ENCODE data around the gene CUX1.
A peak's percentile ranks its signal among the peaks of the same experiment; 100 is the strongest.
"Not testable (repeated sequence)": the region's sequence is repeated elsewhere in the genome, so short reads cannot be mapped to it uniquely, and the experiment has no call there.

CUX1 gene

GRCh38 chr7:101870361-101871062 is 53.1 kb downstream of the CUX1 start:
- peak; percentile 31 for DNase-seq

GRCh38 chr7:101871351-101871750 is 53.9 kb downstream of the CUX1 start:
- DNase-seq: no peak

GRCh38 chr7:101874028-101874427 is 56.6 kb downstream of the CUX1 start:
- DNase-seq: no peak

- no peak for DNase-seq
Observed at GRCh38 chr7:101875283-101875846, 57.9 kb downstream of the CUX1 start.

GRCh38 chr7:101877882-101878591 is 60.6 kb downstream of the CUX1 start:
- DNase-seq: no peak

- DNase-seq: no peak
Observed at GRCh38 chr7:101878938-101879337, 61.5 kb downstream of the CUX1 start.

GRCh38 chr7:101879565-101879964 is 62.1 kb downstream of the CUX1 start:
- no peak for DNase-seq

GRCh38 chr7:101880282-101881054 is 63.0 kb downstream of the CUX1 start:
- no peak for DNase-seq

- no peak for DNase-seq
Observed at GRCh38 chr7:101882005-101882421, 64.6 kb downstream of the CUX1 start.

- peak; percentile 79 for DNase-seq
Observed at GRCh38 chr7:101882595-101883564, 65.5 kb downstream of the CUX1 start.

GRCh38 chr7:101884671-101885596 is 67.5 kb downstream of the CUX1 start:
- DNase-seq: no peak

GRCh38 chr7:101885597-101885955 is 68.2 kb downstream of the CUX1 start:
- DNase-seq: no peak

GRCh38 chr7:101887352-101887751 is 69.9 kb downstream of the CUX1 start:
- not testable (repeated sequence) for DNase-seq

- not testable (repeated sequence) for DNase-seq
Observed at GRCh38 chr7:101888564-101888963, 71.1 kb downstream of the CUX1 start.

GRCh38 chr7:101890749-101891523 is 73.5 kb downstream of the CUX1 start:
- DNase-seq: no peak

GRCh38 chr7:101891936-101892640 is 74.7 kb downstream of the CUX1 start:
- no peak for DNase-seq

- no peak for DNase-seq
Observed at GRCh38 chr7:101893341-101894082, 76.1 kb downstream of the CUX1 start.

GRCh38 chr7:101896316-101896715 is 78.9 kb downstream of the CUX1 start:
- no peak for DNase-seq

- DNase-seq: no peak
Observed at GRCh38 chr7:101896941-101897340, 79.5 kb downstream of the CUX1 start.
